ENCODE results near the gene SLC16A3.

DNA sequence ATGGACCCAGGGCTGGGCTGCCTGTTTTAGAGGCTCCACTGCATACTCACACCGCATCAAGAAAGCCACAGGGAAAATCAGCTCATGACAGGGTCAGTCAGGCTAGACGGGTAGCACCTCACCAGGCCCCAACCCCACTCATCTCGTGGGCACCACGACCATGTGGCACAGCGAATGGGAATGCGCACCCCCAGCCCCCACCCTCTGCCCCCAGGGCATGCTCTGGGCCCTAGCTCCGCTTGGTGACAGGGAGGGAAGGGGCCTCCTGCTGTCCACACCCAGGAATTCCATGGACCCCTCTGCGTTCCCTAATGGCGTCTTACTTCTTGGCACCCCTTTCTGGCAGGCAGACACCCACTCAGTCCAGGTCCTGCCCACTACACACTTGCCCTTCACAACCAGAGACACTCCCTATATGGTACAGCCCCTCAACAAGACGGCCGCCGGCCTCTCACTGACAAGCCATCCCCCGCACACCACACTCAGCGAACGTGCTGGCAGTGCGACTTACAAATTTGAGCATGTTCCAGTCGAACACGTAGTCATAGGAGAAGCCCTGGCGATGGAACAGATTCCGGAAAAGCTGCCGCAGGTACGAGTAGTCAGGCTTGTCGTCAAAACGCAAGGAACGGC, 22.1 kb downstream of the SLC16A3 start:
- TF ChIP-seq, protein P1, sequence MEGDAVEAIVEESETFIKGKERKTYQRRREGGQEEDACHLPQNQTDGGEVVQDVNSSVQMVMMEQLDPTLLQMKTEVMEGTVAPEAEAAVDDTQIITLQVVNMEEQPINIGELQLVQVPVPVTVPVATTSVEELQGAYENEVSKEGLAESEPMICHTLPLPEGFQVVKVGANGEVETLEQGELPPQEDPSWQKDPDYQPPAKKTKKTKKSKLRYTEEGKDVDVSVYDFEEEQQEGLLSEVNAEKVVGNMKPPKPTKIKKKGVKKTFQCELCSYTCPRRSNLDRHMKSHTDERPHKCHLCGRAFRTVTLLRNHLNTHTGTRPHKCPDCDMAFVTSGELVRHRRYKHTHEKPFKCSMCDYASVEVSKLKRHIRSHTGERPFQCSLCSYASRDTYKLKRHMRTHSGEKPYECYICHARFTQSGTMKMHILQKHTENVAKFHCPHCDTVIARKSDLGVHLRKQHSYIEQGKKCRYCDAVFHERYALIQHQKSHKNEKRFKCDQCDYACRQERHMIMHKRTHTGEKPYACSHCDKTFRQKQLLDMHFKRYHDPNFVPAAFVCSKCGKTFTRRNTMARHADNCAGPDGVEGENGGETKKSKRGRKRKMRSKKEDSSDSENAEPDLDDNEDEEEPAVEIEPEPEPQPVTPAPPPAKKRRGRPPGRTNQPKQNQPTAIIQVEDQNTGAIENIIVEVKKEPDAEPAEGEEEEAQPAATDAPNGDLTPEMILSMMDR (IDR thresholded peaks at IDR 0.05; ENCODE audit: extremely low read depth in 1 of 2, insufficient read depth in 1 of 2, low read depth in 1 of 2, low read length in 2 of 2): no peak
- TF ChIP-seq POLR2AphosphoS5 (IDR thresholded peaks at IDR 0.05; ENCODE audit: insufficient read depth, low read depth, low read length) (no peak), POLR2A (IDR thresholded peaks at IDR 0.05; ENCODE audit: low read depth, low read length) (no peak), JUN (IDR thresholded peaks at IDR 0.05; ENCODE audit: borderline replicate concordance, insufficient read depth, insufficient read length, low read depth) (no peak), EZH2 (IDR thresholded peaks at IDR 0.05; ENCODE audit: borderline replicate concordance, low read depth, low read length, severe bottlenecking) (no peak), FOS (IDR thresholded peaks at IDR 0.05; ENCODE audit: borderline replicate concordance, insufficient read depth, low read length) (no peak), MYC (IDR thresholded peaks at IDR 0.05; ENCODE audit: low read depth, low read length) (no peak)
- TF ChIP-seq, protein P2, sequence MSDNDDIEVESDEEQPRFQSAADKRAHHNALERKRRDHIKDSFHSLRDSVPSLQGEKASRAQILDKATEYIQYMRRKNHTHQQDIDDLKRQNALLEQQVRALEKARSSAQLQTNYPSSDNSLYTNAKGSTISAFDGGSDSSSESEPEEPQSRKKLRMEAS (IDR thresholded peaks at IDR 0.05; ENCODE audit: insufficient read depth, insufficient read length): no peak
